KMS-11 (cell line): ENCODE results near the gene KRT7.

ENCODE experiments used
- H2AFZ ChIP-seq: fragments of 200-600 bp; sonication (generic); 2 replicates; pipeline ENCODE4 v1.6.1; 2016; ENCODE audit warnings: antibody characterized with exemption, mixed run types, low read depth
- H3K27ac ChIP-seq: fragments of 200-600 bp; sonication (generic); 2 replicates; pipeline ENCODE4 v1.6.1; 2016; ENCODE audit warnings: mild to moderate bottlenecking, mixed run types
- H3K27me3 ChIP-seq: fragments of 200-600 bp; sonication (generic); 2 replicates; pipeline ENCODE4 v1.6.1; 2017; ENCODE audit warnings: mild to moderate bottlenecking, low read depth, mixed run types, moderate library complexity; ENCODE audit not compliant: insufficient read depth
- H3K36me3 ChIP-seq: fragments of 200-600 bp; sonication (generic); 2 replicates; pipeline ENCODE4 v1.6.1; 2017; ENCODE audit warnings: mild to moderate bottlenecking, mixed run types; ENCODE audit not compliant: insufficient read depth
- H3K4me1 ChIP-seq: fragments of 200-600 bp; sonication (generic); 2 replicates; pipeline ENCODE4 v1.6.1; 2016; ENCODE audit warnings: mild to moderate bottlenecking, low read depth, mixed run types; ENCODE audit not compliant: poor library complexity, severe bottlenecking
- H3K4me2 ChIP-seq: fragments of 200-600 bp; sonication (generic); 2 replicates; pipeline ENCODE4 v1.7.0; 2016; ENCODE audit warnings: mild to moderate bottlenecking, mixed run types
- H3K4me3 ChIP-seq: fragments of 200-600 bp; sonication (generic); IDR thresholded peaks from 2 replicates; pipeline ENCODE4 v1.6.1; 2017; ENCODE audit warnings: low read depth, low read length, mixed read lengths; ENCODE audit not compliant: insufficient read depth
- H3K79me2 ChIP-seq: fragments of 200-600 bp; sonication (generic); 2 replicates; pipeline ENCODE4 v1.6.1; 2016; ENCODE audit warnings: low read depth, mixed run types; ENCODE audit not compliant: insufficient read depth
- H3K9ac ChIP-seq: fragments of 200-600 bp; sonication (generic); 2 replicates; pipeline ENCODE4 v1.6.1; 2016; ENCODE audit warnings: mild to moderate bottlenecking, mixed run types
- H4K20me1 ChIP-seq: fragments of 200-600 bp; sonication (generic); 2 replicates; pipeline ENCODE4 v1.6.1; 2016; ENCODE audit warnings: mild to moderate bottlenecking, mixed run types; ENCODE audit not compliant: insufficient read depth
- CTCF ChIP-seq: fragments of 200-600 bp; sonication (generic); conservative IDR thresholded peaks from 2 replicates; pipeline ENCODE4 v1.6.1; 2017; ENCODE audit warnings: low read depth, mild to moderate bottlenecking, antibody characterized with exemption, low read length, moderate library complexity, mixed read lengths

The KRT7 gene

GRCh38 chr12:52198454-52199215, 34.4 kb upstream of the KRT7 start:
- Histone ChIP-seq H3K4me2 (no peak overlapping the region), H2AFZ (no peak overlapping the region), H3K27ac (no peak overlapping the region)

GRCh38 chr12:52199294-52199919, 33.6 kb upstream of the KRT7 start:
- H3K36me3 ChIP-seq = no peaks in the 10 kb centered on the region
- H3K27ac ChIP-seq = no peak overlapping the region
- no peak overlapping the region for H3K9ac ChIP-seq
- no peak for TF ChIP-seq CTCF
- H3K4me3 ChIP-seq = no peak overlapping the region
- H3K4me2 ChIP-seq = no peak overlapping the region
- no peaks in the 10 kb centered on the region for H3K79me2 ChIP-seq
- H2AFZ ChIP-seq = no peak overlapping the region
- H3K4me1 ChIP-seq = no peaks in the 10 kb centered on the region
- H4K20me1 ChIP-seq = no peaks in the 10 kb centered on the region
- H3K27me3 ChIP-seq = no peaks in the 10 kb centered on the region; the same call in 1 of the 2 replicates

More at GRCh38 chr12:52198454-52199215, 34.4 kb upstream of the KRT7 start:
- Histone ChIP-seq H3K4me1 (no peaks in the 10 kb centered on the region), H3K9ac (no peak overlapping the region), H3K27me3 (no peaks in the 10 kb centered on the region; the same call in 1 of the 2 replicates), H3K36me3 (no peaks in the 10 kb centered on the region), H4K20me1 (no peaks in the 10 kb centered on the region), H3K79me2 (no peaks in the 10 kb centered on the region), H3K4me3 (no peak overlapping the region)
- TF ChIP-seq CTCF = no peak

- H3K27ac ChIP-seq = no peak overlapping the region
- H3K9ac ChIP-seq = no peak overlapping the region
- no peak overlapping the region for H3K4me3 ChIP-seq
- no peaks in the 10 kb centered on the region for H3K79me2 ChIP-seq
- no peaks in the 10 kb centered on the region for H3K4me1 ChIP-seq
- no peaks in the 10 kb centered on the region; the same call in 1 of the 2 replicates for H3K27me3 ChIP-seq
- no peak overlapping the region for H3K4me2 ChIP-seq
- no peaks in the 10 kb centered on the region for H4K20me1 ChIP-seq
- H3K36me3 ChIP-seq = no peaks in the 10 kb centered on the region
- no peak overlapping the region for H2AFZ ChIP-seq
- TF ChIP-seq CTCF = no peak
Measured at GRCh38 chr12:52200086-52200780, 32.8 kb upstream of the KRT7 start.

- Histone ChIP-seq H4K20me1 (no peaks in the 10 kb centered on the region), H3K4me2 (no peak overlapping the region), H3K4me3 (no peak overlapping the region), H3K9ac (no peak overlapping the region), H3K27me3 (no peaks in the 10 kb centered on the region; the same call in 1 of the 2 replicates), H3K79me2 (no peaks in the 10 kb centered on the region), H3K4me1 (no peaks in the 10 kb centered on the region), H2AFZ (no peak overlapping the region), H3K36me3 (no peaks in the 10 kb centered on the region), H3K27ac (no peak overlapping the region)
- TF ChIP-seq CTCF = no peak
Measured at GRCh38 chr12:52200781-52201450, 32.1 kb upstream of the KRT7 start.
